HCT116 (cell line): ENCODE measurements around the gene KCNMB1. TPM values are rescaled to one million over a fixed set of nuclear protein-coding genes. Genes with fewer than 3 reads are reported as not detected.

Experiments used
- ATAC-seq: fragments of 200-7000 bp; cut with Tn5 transposase; 2 replicates; pipeline ENCODE4 v1.9.1; 2020; ENCODE audit warnings: mild to moderate bottlenecking, moderate library complexity
- BruUV-seq: library from RNA; stranded (reverse); fragments of 400-500 nt; replicated peaks from 2 replicates; lab custom pipeline; 2021; lab: Mats Ljungman, UMichigan
- CTCF ChIA-PET: fragments of 300-600 bp; sonication (Branson Sonifier 250); formaldehyde crosslinking; loops from one replicate; lab custom pipeline; 2021; ENCODE audit warnings: antibody characterized with exemption; lab: Charles Lee
- POLR2A ChIA-PET: fragments of 300-600, 350-600 bp; sonication (Branson Sonifier 250); formaldehyde crosslinking; loops from one replicate; lab custom pipeline; 2021; ENCODE audit warnings: antibody characterized with exemption; lab: Charles Lee
- RAD21 ChIA-PET, 2 experiments: fragments of 300-600 bp; sonication (Branson Sonifier 250); formaldehyde crosslinking; loops; one replicate each; lab custom pipeline; 2023; ENCODE audit warnings: low total read pairs in 2 of 2; ENCODE audit not compliant: uncharacterized antibody in 2 of 2, unreplicated experiment in 2 of 2, low non-redundant PET in 1 of 2; lab: Charles Lee
- DNase-seq: peaks from one replicate; pipeline ENCODE4 v3.0.0-alpha.2; 2010; ENCODE audit warnings: low read depth, low spot score
- H2AFZ ChIP-seq: fragments of 200-600 bp; shearing (Covaris generic), sonication (generic); 2 replicates; pipeline ENCODE4 v1.6.1; 2017; ENCODE audit warnings: low read depth, mixed run types, mixed read lengths, antibody characterized with exemption, low read length; ENCODE audit not compliant: poor library complexity, severe bottlenecking
- H3K27ac ChIP-seq: 2 replicates; pipeline ENCODE4 v1.5.1; 2012; ENCODE audit warnings: low read depth, low read length
- H3K27me3 ChIP-seq: fragments of 200-600 bp; sonication (generic); 2 replicates; pipeline ENCODE4 v1.6.1; 2016; ENCODE audit warnings: mixed run types, low read length, mixed read lengths; ENCODE audit not compliant: insufficient read depth
- H3K36me3 ChIP-seq, 2 experiments: fragments of 200-500 bp in 1 of 2; fragments of 200-600 bp in 1 of 2; sonication (Bioruptor generic) in 1 of 2; sonication (generic) in 1 of 2; 2 replicates each; pipeline versions ENCODE4 v1.5.1 to v1.6.1; 2014 to 2016; ENCODE audit warnings: low read length in 2 of 2, inconsistent platforms in 1 of 2, mixed read lengths in 1 of 2, mixed run types in 1 of 2; ENCODE audit not compliant: insufficient read depth in 2 of 2, control insufficient read depth in 1 of 2
- H3K4me1 ChIP-seq, 2 experiments: fragments of 200-600 bp in 1 of 2; sonication (generic) in 1 of 2; 2 replicates each; pipeline versions ENCODE4 v1.5.1 to v1.6.1; 2012 to 2017; ENCODE audit warnings: low read length in 2 of 2, inconsistent platforms in 1 of 2, mild to moderate bottlenecking in 1 of 2, mixed read lengths in 1 of 2, mixed run types in 1 of 2, moderate library complexity in 1 of 2; ENCODE audit not compliant: insufficient read depth in 2 of 2, control insufficient read depth in 1 of 2
- H3K4me2 ChIP-seq: fragments of 200-600 bp; sonication (generic); 2 replicates; pipeline ENCODE4 v1.6.1; 2017; ENCODE audit warnings: mixed run types, low read length, mixed read lengths
- H3K4me3 ChIP-seq, 2 experiments: fragments of 200-600 bp in 1 of 2; sonication (generic) in 1 of 2; replicated peaks in 1 of 2; 2 replicates each; pipeline ENCODE4 v1.5.1; 2011 to 2016; ENCODE audit warnings: low read length in 2 of 2, control low read depth in 1 of 2, low read depth in 1 of 2, mild to moderate bottlenecking in 1 of 2, mixed read lengths in 1 of 2, mixed run types in 1 of 2
- H3K79me2 ChIP-seq: fragments of 200-600 bp; sonication (generic); 2 replicates; pipeline ENCODE4 v1.6.1; 2017; ENCODE audit warnings: mild to moderate bottlenecking, mixed run types, low read length, moderate library complexity, mixed read lengths; ENCODE audit not compliant: insufficient read depth
- H3K9ac ChIP-seq: fragments of 200-600 bp; sonication (generic); 2 replicates; pipeline ENCODE4 v1.6.1; 2016; ENCODE audit warnings: low read length, mixed read lengths
- H3K9me2 ChIP-seq: fragments of 200-600 bp; sonication (generic), shearing (Covaris generic); 2 replicates; pipeline ENCODE4 v1.6.1; 2017; ENCODE audit warnings: mixed run types, mild to moderate bottlenecking, moderate library complexity; ENCODE audit not compliant: insufficient read depth
- H3K9me3 ChIP-seq, 2 experiments: fragments of 200-500 bp in 1 of 2; fragments of 200-600 bp in 1 of 2; sonication (Bioruptor generic) in 1 of 2; sonication (generic) in 1 of 2; 2 replicates each; pipeline ENCODE4 v1.6.1; 2014 to 2017; ENCODE audit warnings: low read length in 2 of 2, mixed read lengths in 2 of 2, inconsistent platforms in 1 of 2, low read depth in 1 of 2, mild to moderate bottlenecking in 1 of 2, mixed run types in 1 of 2, moderate library complexity in 1 of 2; ENCODE audit not compliant: control insufficient read depth in 1 of 2, insufficient read depth in 1 of 2
- H4K20me1 ChIP-seq: fragments of 200-600 bp; sonication (generic), shearing (Covaris generic); 2 replicates; pipeline ENCODE4 v1.6.1; 2017; ENCODE audit warnings: mixed run types, mild to moderate bottlenecking, moderate library complexity; ENCODE audit not compliant: insufficient read depth
- CEBPB ChIP-seq: IDR thresholded peaks from 2 replicates; pipeline ENCODE4 v1.6.1; 2012; ENCODE audit warnings: low read depth
- EGR1 ChIP-seq: IDR thresholded peaks from 2 replicates; pipeline ENCODE4 v1.6.1; 2012; ENCODE audit warnings: low read depth
- ELF1 ChIP-seq: IDR thresholded peaks from 2 replicates; pipeline ENCODE4 v1.6.1; 2012; ENCODE audit warnings: low read depth, borderline replicate concordance
- EZH2 ChIP-seq: fragments of 200-600 bp; sonication (generic); IDR thresholded peaks from 2 replicates; pipeline ENCODE4 v1.6.1; 2017; ENCODE audit warnings: antibody characterized with exemption, mixed run types
- JUND ChIP-seq: IDR thresholded peaks from 2 replicates; pipeline ENCODE4 v1.6.1; 2012
- POLR2A ChIP-seq: IDR thresholded peaks from 2 replicates; pipeline ENCODE4 v1.7.0; 2011; ENCODE audit warnings: borderline replicate concordance; ENCODE audit not compliant: insufficient read depth, insufficient read length; ENCODE audit errors: extremely low read depth
- SP1 ChIP-seq: IDR thresholded peaks from 2 replicates; pipeline ENCODE4 v1.6.1; 2012; ENCODE audit warnings: low read depth
- YY1 ChIP-seq: IDR thresholded peaks from 2 replicates; pipeline ENCODE4 v1.6.1; 2011; ENCODE audit warnings: low read length, low read depth, moderate library complexity, mild to moderate bottlenecking; ENCODE audit not compliant: insufficient replicate concordance; ENCODE audit errors: extremely low read depth
- ZNF274 ChIP-seq: fragments of 200-500 bp; sonication (Bioruptor generic); IDR thresholded peaks from 2 replicates; pipeline ENCODE4 v1.6.1; 2014; ENCODE audit warnings: mild to moderate bottlenecking, low read depth, low read length, inconsistent platforms
- intact Hi-C: fragments of 100-400 bp; cut with micrococcal nuclease; formaldehyde crosslinking; loops from 2 replicates; pipeline ENCODE4 v1.10.0; 2022
- total RNA-seq: library from RNA; stranded (reverse); gene quantifications from one replicate; pipeline ENCODE4 v1.2.1, GENCODE V29; 2021; ENCODE audit not compliant: unreplicated experiment
- TF ChIP-seq, protein P1 (sequence below): IDR thresholded peaks from 2 replicates; pipeline ENCODE4 v1.6.1; 2012; ENCODE audit warnings: low read depth

KCNMB1 gene
- total RNA-seq, 1 experiment from 2014 or later = not detected

DNA sequence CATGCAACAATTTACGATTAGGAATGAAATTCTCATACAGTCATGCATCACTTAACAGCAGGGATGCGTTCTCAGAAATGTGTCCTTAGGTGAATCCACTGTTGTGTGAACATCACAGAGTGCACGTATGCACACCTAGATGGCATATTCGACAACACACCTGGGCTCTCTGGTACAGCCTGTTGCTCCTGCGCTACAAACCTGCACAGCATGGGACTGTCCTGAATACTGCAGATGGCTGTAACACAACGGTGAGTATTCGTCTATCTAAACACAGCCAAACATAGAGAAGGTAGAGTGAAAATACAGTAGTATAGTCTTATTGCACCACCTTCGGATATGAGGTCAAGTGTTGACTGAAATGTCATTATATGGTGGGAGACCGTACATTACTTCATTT, 47.6 kb downstream of the KCNMB1 start:
- Histone ChIP-seq H3K36me3 (no peaks in the 10 kb centered on the region), H3K9me2 (no peaks in the 10 kb centered on the region), H3K4me3 (no peak overlapping the region), H3K4me1 (no peaks in the 10 kb centered on the region), H4K20me1 (no peaks in the 10 kb centered on the region), H3K9me3 (no peaks in the 10 kb centered on the region), H3K9ac (no peak overlapping the region), H3K27me3 (peaks cover 52% of the 10 kb centered on the region), H3K79me2 (no peaks in the 10 kb centered on the region), H3K27ac (no peak overlapping the region), H3K4me2 (no peak overlapping the region), H2AFZ (no peak overlapping the region)
- intact Hi-C loops = no loop called here
- no peak for TF ChIP-seq EGR1
- TF ChIP-seq EZH2 = no peak
- no peak for TF ChIP-seq ZNF274
- no peak for TF ChIP-seq ELF1
- no peak for TF ChIP-seq JUND
- TF ChIP-seq CEBPB = no peak
- TF ChIP-seq, protein P1, sequence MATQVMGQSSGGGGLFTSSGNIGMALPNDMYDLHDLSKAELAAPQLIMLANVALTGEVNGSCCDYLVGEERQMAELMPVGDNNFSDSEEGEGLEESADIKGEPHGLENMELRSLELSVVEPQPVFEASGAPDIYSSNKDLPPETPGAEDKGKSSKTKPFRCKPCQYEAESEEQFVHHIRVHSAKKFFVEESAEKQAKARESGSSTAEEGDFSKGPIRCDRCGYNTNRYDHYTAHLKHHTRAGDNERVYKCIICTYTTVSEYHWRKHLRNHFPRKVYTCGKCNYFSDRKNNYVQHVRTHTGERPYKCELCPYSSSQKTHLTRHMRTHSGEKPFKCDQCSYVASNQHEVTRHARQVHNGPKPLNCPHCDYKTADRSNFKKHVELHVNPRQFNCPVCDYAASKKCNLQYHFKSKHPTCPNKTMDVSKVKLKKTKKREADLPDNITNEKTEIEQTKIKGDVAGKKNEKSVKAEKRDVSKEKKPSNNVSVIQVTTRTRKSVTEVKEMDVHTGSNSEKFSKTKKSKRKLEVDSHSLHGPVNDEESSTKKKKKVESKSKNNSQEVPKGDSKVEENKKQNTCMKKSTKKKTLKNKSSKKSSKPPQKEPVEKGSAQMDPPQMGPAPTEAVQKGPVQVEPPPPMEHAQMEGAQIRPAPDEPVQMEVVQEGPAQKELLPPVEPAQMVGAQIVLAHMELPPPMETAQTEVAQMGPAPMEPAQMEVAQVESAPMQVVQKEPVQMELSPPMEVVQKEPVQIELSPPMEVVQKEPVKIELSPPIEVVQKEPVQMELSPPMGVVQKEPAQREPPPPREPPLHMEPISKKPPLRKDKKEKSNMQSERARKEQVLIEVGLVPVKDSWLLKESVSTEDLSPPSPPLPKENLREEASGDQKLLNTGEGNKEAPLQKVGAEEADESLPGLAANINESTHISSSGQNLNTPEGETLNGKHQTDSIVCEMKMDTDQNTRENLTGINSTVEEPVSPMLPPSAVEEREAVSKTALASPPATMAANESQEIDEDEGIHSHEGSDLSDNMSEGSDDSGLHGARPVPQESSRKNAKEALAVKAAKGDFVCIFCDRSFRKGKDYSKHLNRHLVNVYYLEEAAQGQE = no peak
- no peak for TF ChIP-seq YY1
- TF ChIP-seq POLR2A = no peak
- TF ChIP-seq SP1 = no peak
- POLR2A ChIA-PET = no interaction called here
- RAD21 ChIA-PET = no interaction called here
- BruUV-seq = no TSS peak
- CTCF ChIA-PET = no interaction called here
- DNase-seq (no peak), ATAC-seq (no peak)
